GM10266 (cell line): ENCODE results near the gene SLC12A7.

Experiments
- DNase-seq: peaks from one replicate; pipeline ENCODE4 v3.0.0; 2012; ENCODE audit errors: extremely low spot score
- CTCF ChIP-seq: IDR thresholded peaks from 2 replicates; pipeline ENCODE4 v1.5.1; 2012; ENCODE audit warnings: mild to moderate bottlenecking, low read depth; ENCODE audit not compliant: control insufficient read depth, insufficient read depth; ENCODE audit errors: missing control alignments

The SLC12A7 gene

GRCh38 chr5:1133510-1134201 lies 21.8 kb upstream of the SLC12A7 start:
- DNase-seq = no peak
- TF ChIP-seq CTCF = no peak

DNA sequence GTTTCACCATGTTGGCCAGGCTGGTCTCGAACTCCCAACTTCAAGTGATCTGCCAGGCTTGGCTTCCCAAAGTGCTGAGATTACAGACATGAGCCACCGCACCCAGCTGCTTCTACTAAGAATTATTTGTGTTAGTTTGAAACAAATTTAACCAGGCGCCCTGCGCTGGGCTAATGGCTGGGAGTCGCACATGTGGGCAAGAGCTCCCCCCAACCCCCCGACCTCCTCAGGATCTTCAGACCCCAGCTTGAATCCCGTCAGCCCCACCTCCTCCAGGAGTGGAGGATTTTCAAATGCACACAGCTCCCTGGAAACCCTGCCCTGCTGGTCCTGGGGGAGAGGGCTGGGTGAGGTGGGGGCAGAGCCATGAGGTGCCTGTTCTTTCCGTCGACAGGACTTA lies 21.2 kb upstream of the SLC12A7 start:
- TF ChIP-seq CTCF = no peak

GRCh38 chr5:1132570-1132969 lies 20.7 kb upstream of the SLC12A7 start:
- TF ChIP-seq CTCF = no peak
- no peak for DNase-seq

More for the DNA sequence above, 21.2 kb upstream of the SLC12A7 start:
- no peak for DNase-seq

DNA sequence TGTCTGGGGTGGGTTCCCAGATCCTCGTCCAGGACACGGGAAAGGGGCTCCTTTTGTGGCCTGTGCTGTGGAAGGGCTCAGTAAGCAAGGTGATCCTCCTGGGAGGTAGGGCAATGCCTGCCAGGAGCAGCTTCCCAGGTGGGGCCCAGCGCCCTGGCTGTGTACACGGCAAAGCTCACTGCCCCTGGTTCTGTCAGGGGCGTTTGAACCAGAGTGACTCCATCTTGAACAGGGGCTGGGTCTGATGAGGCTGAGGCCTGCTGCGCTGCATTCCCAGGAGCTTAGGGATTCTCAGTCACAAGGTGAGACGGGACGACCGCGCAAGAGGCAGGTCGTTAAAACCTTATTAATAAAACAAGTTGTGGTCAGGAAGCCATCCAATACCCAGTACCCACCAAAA lies 19.9 kb upstream of the SLC12A7 start:
- no peak for TF ChIP-seq CTCF
- DNase-seq = no peak

DNA sequence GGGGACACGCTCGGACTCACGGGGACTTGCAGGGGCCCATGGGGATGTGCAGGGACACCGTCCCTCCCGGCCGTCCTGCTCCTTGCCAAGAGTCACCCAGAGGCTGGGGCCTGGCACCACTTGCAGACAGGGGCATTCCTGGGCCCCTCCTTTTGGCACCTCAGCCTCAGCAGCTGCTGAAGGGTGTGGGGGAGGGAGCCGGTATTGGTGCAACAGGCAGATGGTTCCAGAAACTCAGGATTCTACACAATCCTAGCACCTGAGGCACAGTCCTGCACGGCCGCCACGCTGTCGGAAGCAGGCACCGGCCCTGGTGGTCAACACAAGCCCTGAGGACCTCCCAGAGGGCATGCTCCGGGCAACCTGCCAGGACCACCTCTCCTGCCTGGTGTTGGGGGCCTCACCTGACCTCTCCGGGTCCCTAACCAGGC lies 19.3 kb upstream of the SLC12A7 start:
- no peak for TF ChIP-seq CTCF
- DNase-seq = no peak

- no peak for TF ChIP-seq CTCF
- DNase-seq = no peak
Observed at GRCh38 chr5:1130218-1130946, 18.5 kb upstream of the SLC12A7 start.

DNA sequence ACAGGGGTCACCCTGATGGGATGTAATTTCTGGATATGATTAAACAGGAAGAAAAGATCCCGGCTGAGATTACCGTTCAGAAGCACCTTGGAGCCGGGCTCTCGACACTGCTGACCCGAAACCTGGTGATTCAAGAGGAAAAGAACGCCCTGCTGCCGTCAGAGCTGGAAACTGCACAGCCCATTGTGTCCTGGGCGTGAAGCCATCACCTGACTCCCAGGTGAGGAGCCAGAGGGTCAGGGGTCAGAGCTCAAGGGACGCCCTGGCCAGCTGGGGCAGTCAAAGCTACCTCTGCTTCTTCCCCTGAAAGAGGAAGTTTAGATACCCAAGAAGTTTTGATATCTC lies 17.8 kb upstream of the SLC12A7 start:
- no peak for DNase-seq
- no peak for TF ChIP-seq CTCF
